ENCODE data around the gene KLHDC4. TPM values are rescaled to one million over a fixed set of nuclear protein-coding genes. Genes with fewer than 3 reads are reported as not detected.

KLHDC4 gene
- total and polyA plus RNA-seq, 2 of the 4 experiments (the other 2 are of a cell fraction): 13.6 to 19.0 TPM

- no TSS peak for BruUV-seq (replicated peaks)
- in situ Hi-C loops (cut with MboI; ENCODE audit: low sequenced_read_pairs) (no loop called here), dilution Hi-C loops (cut with HindIII; ENCODE audit: low sequenced_read_pairs, unreplicated experiment) (no loop called here)
Measured at GRCh38 chr16:87677830-87678229, 88.0 kb downstream of the KLHDC4 start.

More at GRCh38 chr16:87677830-87678229, 88.0 kb downstream of the KLHDC4 start:
- no peak overlapping the region for H4K5ac ChIP-seq (ENCODE audit: low read depth, low read length)
- no peak overlapping the region for H3K56ac ChIP-seq (ENCODE audit: extremely low read depth, insufficient read depth, low read length)
- no peaks in the 10 kb centered on the region for H4K20me1 ChIP-seq (ENCODE audit: insufficient read depth, low read length)
- no peak overlapping the region for H2BK15ac ChIP-seq (ENCODE audit: low read depth, low read length)
- peaks cover 20% of the 10 kb centered on the region for H3K27me3 ChIP-seq (ENCODE audit: control insufficient read depth, insufficient read depth, low read length)
- H3K9me1 ChIP-seq (ENCODE audit: insufficient read depth, low read length): 0 out of 2 replicates have a peak, but pooled peaks cover 3% of the 10 kb centered on the region
- no peak overlapping the region for H3K18ac ChIP-seq (ENCODE audit: low read depth, low read length)
- TF ChIP-seq MAZ (IDR thresholded peaks at IDR 0.05; ENCODE audit: borderline replicate concordance, low read depth, low read length): no peak
- TF ChIP-seq MXI1 (IDR thresholded peaks at IDR 0.05; ENCODE audit: borderline replicate concordance, low read depth, low read length): no peak
- TF ChIP-seq POLR2A (IDR thresholded peaks at IDR 0.05; ENCODE audit: low read depth, low read length): no peak
- no peak for TF ChIP-seq CTCF (conservative IDR thresholded peaks at IDR 0.05; ENCODE audit: low read depth, low read length)
- H4K91ac ChIP-seq (ENCODE audit: insufficient read depth, low read depth, low read length): no peak overlapping the region
- H4K8ac ChIP-seq (ENCODE audit: low read depth in 2 of 2, low read length in 2 of 2): no peak overlapping the region
- H3K27ac ChIP-seq (ENCODE audit: insufficient read depth, low read length): no peak overlapping the region
- H2AK9ac ChIP-seq (replicated peaks; ENCODE audit: low read depth, low read length, poor library complexity): no peak overlapping the region
- peaks cover 9% of the 10 kb centered on the region for H3K4me1 ChIP-seq (ENCODE audit: control insufficient read depth, insufficient read depth, low read length)
- H3K4me3 ChIP-seq (ENCODE audit: insufficient read depth, low read depth, low read length): no peak overlapping the region
- H3K4ac ChIP-seq (ENCODE audit: low read depth, low read length): no peak overlapping the region
- ATAC-seq (ENCODE audit: low read depth) (no peak), DNase-seq (no peak)
- no peak overlapping the region for H2AK5ac ChIP-seq (ENCODE audit: low read depth, low read length)
- no peak overlapping the region for H3K23ac ChIP-seq (ENCODE audit: low read depth, low read length)
- ChIA-PET POLR2A (ENCODE audit: unreplicated experiment) (no interaction called here), CTCF (no interaction called here)
- intact Hi-C loops (cut with micrococcal nuclease): no loop called here
- H2BK120ac ChIP-seq (ENCODE audit: low read depth, low read length): no peak overlapping the region
- no peak overlapping the region for H2BK5ac ChIP-seq (ENCODE audit: low read depth, low read length, poor library complexity, severe bottlenecking)
- no peak overlapping the region for H2AFZ ChIP-seq (replicated peaks; ENCODE audit: low read length, poor library complexity)
- no peak overlapping the region for H2BK20ac ChIP-seq (ENCODE audit: low read depth, low read length)
- no peak overlapping the region for H3K14ac ChIP-seq (replicated peaks; ENCODE audit: low read depth, low read length)
- WGBS, 2 experiments (ENCODE audit: extremely low coverage in 2 of 2, insufficient read length in 1 of 2): no CpG with 5 or more reads among the region's 5 CpGs
- no peak overlapping the region for H3K9ac ChIP-seq (ENCODE audit: low read depth, low read length)
- no peaks in the 10 kb centered on the region for H3K9me3 ChIP-seq (ENCODE audit: control insufficient read depth, insufficient read depth, low read length)
- no peak overlapping the region for H3K4me2 ChIP-seq (ENCODE audit: low read depth, low read length)
- H3K36me3 ChIP-seq (ENCODE audit: control insufficient read depth, insufficient read depth, low read length): no peaks in the 10 kb centered on the region
- H3K79me1 ChIP-seq (ENCODE audit: low read depth in 1 of 2, low read length in 2 of 2): no peaks in the 10 kb centered on the region

Data from IMR-90 (cell line).